ENCODE measurements around the gene VRK2.

Gene VRK2

DNA sequence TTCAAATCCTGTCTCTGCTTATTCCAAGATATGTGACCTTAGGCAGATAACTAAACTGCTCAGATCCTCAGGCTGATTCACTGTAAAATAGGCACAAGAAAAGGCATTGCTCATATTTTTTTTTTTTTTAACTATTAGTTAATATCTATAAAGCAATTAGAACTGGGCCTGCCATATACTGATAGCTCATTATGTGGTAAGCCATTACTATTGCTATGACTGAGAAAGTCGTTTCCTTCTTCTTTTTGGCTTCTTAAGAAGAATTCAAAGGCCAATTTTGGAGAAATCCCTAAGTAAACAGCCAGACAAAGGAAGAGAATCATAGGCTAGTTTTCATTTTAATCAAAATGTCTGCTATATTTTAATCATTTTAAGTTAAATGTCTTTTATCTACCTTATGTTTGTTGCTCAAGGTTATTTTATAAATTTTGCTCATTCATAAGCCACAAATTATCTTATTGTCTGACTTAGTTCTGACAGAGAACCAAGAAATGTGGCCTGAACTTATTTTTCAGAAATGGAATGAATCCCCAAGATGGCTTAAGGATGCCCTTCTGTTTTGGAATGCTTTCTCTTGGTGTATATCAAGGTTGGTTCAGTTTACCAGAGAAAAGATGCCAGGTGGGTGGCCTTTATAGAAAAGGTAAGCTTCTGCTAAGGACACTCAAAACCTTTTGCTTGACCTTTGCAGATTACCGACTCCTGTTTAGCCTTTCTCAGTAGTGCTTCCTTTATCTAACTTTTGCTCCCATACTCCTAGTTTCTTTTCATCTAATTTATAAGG lies 21.3 kb upstream of the VRK2 start:
- TF ChIP-seq POLR2AphosphoS5 (IDR thresholded peaks at IDR 0.05; ENCODE audit: low read depth, low read length): no peak

DNA sequence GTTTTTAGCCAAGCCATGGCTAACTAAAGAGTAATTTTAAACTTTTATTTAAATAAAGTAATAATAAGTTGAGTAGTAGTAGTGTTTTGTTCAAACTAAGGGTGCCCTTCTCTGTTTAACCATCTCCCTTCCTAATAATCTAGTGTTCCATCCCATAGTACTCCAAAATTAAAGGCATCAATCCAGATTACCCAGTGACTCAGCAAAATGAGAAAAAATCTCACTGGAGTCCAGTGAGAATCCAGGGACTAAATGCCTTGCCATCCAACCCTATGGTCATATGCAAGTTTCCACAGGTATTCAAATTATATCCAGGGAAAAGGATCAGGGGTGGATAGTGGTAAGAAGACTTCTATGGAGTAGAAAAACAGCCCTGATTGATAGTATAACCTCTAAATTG lies 19.6 kb upstream of the VRK2 start:
- TF ChIP-seq TAF1 (IDR thresholded peaks at IDR 0.05; ENCODE audit: borderline replicate concordance, insufficient read depth, low read length) (no peak), POLR2AphosphoS5 (IDR thresholded peaks at IDR 0.05; ENCODE audit: low read depth, low read length) (no peak), SIN3A (IDR thresholded peaks at IDR 0.05; ENCODE audit: borderline replicate concordance, insufficient read depth, low read length) (no peak)

DNA sequence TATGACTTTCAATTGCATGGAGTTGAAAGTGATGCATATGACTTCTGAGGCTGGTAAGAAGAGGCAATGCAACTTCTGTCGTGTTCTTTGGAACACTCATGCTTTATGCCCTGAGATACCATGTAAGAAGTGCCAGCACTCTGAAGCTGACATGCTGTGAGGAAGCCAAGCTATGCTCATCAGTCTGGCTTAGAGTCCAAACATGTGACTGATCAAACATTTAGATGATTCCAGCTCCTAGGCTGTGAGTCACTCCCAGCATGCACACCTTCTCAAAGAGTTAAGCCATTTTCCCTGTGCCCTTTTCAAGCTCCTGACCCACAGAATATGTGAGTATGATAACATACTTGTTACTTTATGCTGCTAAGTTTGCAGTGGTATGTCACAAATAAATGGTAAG lies 15.8 kb upstream of the VRK2 start:
- TF ChIP-seq SIN3A (IDR thresholded peaks at IDR 0.05; ENCODE audit: borderline replicate concordance, insufficient read depth, low read length): no peak
- TF ChIP-seq FOXP2 (optimal IDR thresholded peaks at IDR 0.05; ENCODE audit: borderline replicate concordance, extremely low read depth, extremely low read length, insufficient read depth): no peak
- TF ChIP-seq, protein P1, sequence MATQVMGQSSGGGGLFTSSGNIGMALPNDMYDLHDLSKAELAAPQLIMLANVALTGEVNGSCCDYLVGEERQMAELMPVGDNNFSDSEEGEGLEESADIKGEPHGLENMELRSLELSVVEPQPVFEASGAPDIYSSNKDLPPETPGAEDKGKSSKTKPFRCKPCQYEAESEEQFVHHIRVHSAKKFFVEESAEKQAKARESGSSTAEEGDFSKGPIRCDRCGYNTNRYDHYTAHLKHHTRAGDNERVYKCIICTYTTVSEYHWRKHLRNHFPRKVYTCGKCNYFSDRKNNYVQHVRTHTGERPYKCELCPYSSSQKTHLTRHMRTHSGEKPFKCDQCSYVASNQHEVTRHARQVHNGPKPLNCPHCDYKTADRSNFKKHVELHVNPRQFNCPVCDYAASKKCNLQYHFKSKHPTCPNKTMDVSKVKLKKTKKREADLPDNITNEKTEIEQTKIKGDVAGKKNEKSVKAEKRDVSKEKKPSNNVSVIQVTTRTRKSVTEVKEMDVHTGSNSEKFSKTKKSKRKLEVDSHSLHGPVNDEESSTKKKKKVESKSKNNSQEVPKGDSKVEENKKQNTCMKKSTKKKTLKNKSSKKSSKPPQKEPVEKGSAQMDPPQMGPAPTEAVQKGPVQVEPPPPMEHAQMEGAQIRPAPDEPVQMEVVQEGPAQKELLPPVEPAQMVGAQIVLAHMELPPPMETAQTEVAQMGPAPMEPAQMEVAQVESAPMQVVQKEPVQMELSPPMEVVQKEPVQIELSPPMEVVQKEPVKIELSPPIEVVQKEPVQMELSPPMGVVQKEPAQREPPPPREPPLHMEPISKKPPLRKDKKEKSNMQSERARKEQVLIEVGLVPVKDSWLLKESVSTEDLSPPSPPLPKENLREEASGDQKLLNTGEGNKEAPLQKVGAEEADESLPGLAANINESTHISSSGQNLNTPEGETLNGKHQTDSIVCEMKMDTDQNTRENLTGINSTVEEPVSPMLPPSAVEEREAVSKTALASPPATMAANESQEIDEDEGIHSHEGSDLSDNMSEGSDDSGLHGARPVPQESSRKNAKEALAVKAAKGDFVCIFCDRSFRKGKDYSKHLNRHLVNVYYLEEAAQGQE (IDR thresholded peaks at IDR 0.05; ENCODE audit: insufficient read depth in 1 of 2, low read depth in 2 of 2, low read length in 2 of 2): no peak
- no peak for TF ChIP-seq POLR2AphosphoS5 (IDR thresholded peaks at IDR 0.05; ENCODE audit: low read depth, low read length)
- no peak for TF ChIP-seq TAF1 (IDR thresholded peaks at IDR 0.05; ENCODE audit: borderline replicate concordance, insufficient read depth, low read length)

DNA sequence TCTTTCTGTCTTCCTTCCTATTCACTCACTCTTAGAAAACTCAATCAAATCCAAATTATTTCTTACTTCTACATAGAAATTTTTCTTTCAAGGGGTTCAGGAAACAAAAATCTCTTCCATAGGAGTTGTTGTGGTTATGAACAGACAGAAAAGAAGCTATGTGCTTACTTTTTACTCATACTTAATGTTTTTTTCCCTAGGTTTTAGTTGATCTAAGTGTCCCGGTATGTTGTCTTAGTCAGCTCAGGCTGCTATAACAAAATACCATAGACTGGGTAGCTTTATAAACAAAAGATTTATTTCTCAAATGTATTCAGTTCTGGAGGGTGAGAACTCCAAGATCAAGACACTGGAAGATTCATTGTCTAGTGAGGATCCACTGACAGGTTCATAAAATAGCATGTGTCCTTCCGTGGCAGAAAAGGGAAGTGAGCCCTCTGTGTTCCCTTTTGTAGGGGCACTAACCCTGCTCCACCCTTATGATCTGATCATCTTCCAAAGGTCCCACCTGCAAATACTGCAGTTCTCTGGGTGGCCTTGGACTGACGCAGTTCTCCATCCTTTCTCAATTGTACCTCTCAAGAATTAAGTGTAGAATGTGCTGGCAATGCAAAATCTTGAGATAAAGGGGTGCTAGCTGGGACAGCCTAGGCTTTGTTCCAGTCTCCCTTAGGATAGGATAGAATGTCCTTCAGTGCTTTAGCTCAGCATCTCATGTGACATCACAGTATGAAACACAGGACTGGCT lies 14.4 kb upstream of the VRK2 start:
- TF ChIP-seq, protein P1 (IDR thresholded peaks at IDR 0.05; ENCODE audit: insufficient read depth in 1 of 2, low read depth in 2 of 2, low read length in 2 of 2): no peak
- no peak for TF ChIP-seq FOXP2 (optimal IDR thresholded peaks at IDR 0.05; ENCODE audit: borderline replicate concordance, extremely low read depth, extremely low read length, insufficient read depth)
- TF ChIP-seq SIN3A (IDR thresholded peaks at IDR 0.05; ENCODE audit: borderline replicate concordance, insufficient read depth, low read length): no peak
- no peak for TF ChIP-seq TAF1 (IDR thresholded peaks at IDR 0.05; ENCODE audit: borderline replicate concordance, insufficient read depth, low read length)
- TF ChIP-seq POLR2AphosphoS5 (IDR thresholded peaks at IDR 0.05; ENCODE audit: low read depth, low read length): no peak

DNA sequence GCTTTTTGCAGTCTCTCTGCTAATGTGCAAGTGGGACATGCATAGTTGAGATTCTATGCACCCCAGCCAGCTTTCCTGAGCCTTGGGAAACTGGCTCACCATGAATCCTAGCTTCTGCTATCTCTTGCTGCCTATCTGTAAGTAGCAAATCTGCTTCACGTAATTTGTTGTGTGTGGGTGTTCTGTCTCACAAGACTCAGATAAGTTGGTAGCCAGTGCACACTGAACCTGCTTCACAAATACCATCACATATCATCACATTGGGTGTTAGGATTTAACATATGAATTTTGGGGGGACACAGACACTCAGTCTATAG lies 13.9 kb upstream of the VRK2 start:
- TF ChIP-seq TAF1 (IDR thresholded peaks at IDR 0.05; ENCODE audit: borderline replicate concordance, insufficient read depth, low read length): no peak
- TF ChIP-seq, protein P1 (IDR thresholded peaks at IDR 0.05; ENCODE audit: insufficient read depth in 1 of 2, low read depth in 2 of 2, low read length in 2 of 2): no peak

DNA sequence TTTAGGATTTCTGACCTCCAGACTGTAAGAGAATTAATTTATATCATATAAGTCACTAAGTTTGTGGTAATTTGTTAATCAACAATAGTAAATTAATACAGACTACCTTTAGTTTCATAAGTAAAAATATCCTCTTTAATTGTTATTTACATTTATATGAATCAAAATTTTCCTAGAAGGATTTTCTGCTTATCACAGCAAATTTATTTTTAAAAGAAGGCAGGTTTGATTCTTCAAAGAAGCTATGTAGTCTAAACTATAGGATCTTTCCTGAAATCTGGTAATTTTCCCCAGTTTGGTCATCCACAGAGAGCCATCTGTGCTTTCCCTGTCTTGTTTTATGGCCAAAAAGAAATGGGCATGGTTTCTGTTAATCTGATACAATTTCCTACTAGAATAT lies 13.1 kb upstream of the VRK2 start:
- TF ChIP-seq FOXP2 (optimal IDR thresholded peaks at IDR 0.05; ENCODE audit: borderline replicate concordance, extremely low read depth, extremely low read length, insufficient read depth): no peak
- TF ChIP-seq, protein P1 (IDR thresholded peaks at IDR 0.05; ENCODE audit: insufficient read depth in 1 of 2, low read depth in 2 of 2, low read length in 2 of 2): no peak
- TF ChIP-seq TAF1 (IDR thresholded peaks at IDR 0.05; ENCODE audit: borderline replicate concordance, insufficient read depth, low read length): no peak
- no peak for TF ChIP-seq SIN3A (IDR thresholded peaks at IDR 0.05; ENCODE audit: borderline replicate concordance, insufficient read depth, low read length)
- TF ChIP-seq POLR2AphosphoS5 (IDR thresholded peaks at IDR 0.05; ENCODE audit: low read depth, low read length): no peak

Measured in PFSK-1 (cell line).